ENCODE data around the gene ACTR6.

GRCh38 chr12:100169345-100169744, 31.3 kb upstream of the ACTR6 start:
- no peak for TF ChIP-seq POLR2A (IDR thresholded peaks at IDR 0.05)
- TF ChIP-seq, protein P1, sequence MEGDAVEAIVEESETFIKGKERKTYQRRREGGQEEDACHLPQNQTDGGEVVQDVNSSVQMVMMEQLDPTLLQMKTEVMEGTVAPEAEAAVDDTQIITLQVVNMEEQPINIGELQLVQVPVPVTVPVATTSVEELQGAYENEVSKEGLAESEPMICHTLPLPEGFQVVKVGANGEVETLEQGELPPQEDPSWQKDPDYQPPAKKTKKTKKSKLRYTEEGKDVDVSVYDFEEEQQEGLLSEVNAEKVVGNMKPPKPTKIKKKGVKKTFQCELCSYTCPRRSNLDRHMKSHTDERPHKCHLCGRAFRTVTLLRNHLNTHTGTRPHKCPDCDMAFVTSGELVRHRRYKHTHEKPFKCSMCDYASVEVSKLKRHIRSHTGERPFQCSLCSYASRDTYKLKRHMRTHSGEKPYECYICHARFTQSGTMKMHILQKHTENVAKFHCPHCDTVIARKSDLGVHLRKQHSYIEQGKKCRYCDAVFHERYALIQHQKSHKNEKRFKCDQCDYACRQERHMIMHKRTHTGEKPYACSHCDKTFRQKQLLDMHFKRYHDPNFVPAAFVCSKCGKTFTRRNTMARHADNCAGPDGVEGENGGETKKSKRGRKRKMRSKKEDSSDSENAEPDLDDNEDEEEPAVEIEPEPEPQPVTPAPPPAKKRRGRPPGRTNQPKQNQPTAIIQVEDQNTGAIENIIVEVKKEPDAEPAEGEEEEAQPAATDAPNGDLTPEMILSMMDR (IDR thresholded peaks at IDR 0.05), result no peak

Data from testis (tissue), 2 donors.